IPS-NIHi11 (cell line): ENCODE measurements around the gene PPOX.

Source experiments
- DNase-seq: peaks from one replicate; pipeline ENCODE4 v3.0.0; 2012; ENCODE audit warnings: mixed read lengths, low spot score

PPOX gene

GRCh38 chr1:161176468-161177111, 10.4 kb downstream of the PPOX start:
- DNase-seq: peak; percentile 14

GRCh38 chr1:161177112-161177935, 11.1 kb downstream of the PPOX start, which contains the start of gene B4GALT3:
Gene B4GALT3 (minus strand): TSS chr1:161177507. CDS start chr1:161176060, 1,447 bp downstream.
- DNase-seq: peak; percentile 99

DNA sequence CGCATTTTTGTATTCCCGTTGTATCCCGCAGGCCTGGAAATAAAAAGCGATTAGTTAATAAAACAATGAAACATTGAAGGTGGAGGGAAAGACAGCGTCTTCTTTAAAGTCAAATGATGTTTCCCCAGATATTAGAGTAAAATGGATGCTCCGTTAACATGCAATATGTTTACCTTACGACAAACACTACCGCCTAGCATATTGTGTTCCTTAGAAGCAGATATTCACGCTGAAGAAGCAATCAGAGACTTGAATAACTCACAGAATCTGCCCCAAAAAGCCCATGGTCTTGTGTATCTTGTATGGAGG, 11.7 kb downstream of the PPOX start:
- no peak for DNase-seq

DNA sequence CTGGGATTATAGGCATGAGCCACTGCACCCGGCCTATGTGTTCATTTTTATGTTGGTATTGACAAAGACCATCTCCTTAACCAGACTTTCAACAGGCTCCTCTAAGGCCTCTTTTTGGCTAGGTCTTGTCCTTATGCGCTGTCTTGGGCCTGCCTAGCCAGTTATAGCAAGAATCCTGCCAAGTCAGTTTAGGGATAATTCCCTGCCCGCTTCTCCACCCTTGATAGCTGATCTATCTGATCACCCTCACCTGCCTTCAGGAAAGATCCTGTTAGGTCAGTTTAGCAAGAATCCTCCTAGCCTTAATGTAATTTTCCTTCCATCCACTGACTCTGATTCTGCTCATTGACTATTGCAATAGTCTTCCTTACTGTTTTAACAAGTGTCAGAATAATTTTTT, 13.5 kb downstream of the PPOX start:
- no peak for DNase-seq

GRCh38 chr1:161180639-161181038, 14.4 kb downstream of the PPOX start:
- DNase-seq: peak; percentile 26

DNA sequence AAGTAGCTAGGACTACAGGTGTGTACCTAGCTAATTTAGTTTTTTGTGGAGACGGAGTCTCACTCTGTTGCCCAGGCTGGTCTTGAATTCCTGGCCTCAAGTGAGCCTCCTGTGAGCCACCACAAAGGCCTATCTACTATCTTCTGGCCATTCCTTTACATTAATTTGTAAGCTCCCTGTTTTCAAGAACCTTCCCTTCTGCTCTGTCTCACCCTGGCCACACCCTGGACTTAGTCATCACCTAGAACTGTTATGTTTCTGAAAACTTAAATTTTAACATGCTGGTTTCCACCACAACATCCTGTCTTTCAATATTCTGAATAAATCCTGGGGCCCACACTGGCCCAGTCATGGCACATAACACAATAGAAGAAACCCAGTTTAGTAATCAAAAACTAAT, 16.0 kb downstream of the PPOX start:
- no peak for DNase-seq

- DNase-seq: peak; percentile 22
Observed at GRCh38 chr1:161185282-161185682, 19.1 kb downstream of the PPOX start.

- DNase-seq: no peak
Observed at GRCh38 chr1:161185732-161186311, 19.6 kb downstream of the PPOX start.

- no peak for DNase-seq
Observed at GRCh38 chr1:161187311-161187710, 21.1 kb downstream of the PPOX start.

GRCh38 chr1:161188381-161188780, 22.2 kb downstream of the PPOX start:
- DNase-seq: no peak

DNA sequence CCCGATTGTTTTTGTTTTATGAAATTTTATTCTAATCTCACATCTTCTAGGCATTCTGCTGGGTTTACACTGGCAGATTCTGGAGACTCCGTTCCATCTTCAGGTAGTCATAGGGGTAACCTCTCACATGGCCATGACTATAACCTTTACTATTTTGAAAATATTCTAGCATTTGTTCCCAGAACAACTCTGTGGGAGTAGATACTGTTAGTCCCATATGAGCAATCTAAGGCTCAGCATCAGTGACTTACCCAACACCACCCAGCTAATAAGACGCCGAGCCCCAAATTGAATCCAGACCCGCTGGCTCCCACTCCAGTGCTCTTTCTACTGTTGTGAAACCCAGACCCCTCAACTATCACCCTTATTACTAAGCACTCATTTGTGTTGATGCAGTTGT, 22.8 kb downstream of the PPOX start:
- no peak for DNase-seq

GRCh38 chr1:161190962-161191521, 24.8 kb downstream of the PPOX start:
- no peak for DNase-seq

GRCh38 chr1:161191971-161192370, 25.7 kb downstream of the PPOX start:
- DNase-seq: no peak

DNA sequence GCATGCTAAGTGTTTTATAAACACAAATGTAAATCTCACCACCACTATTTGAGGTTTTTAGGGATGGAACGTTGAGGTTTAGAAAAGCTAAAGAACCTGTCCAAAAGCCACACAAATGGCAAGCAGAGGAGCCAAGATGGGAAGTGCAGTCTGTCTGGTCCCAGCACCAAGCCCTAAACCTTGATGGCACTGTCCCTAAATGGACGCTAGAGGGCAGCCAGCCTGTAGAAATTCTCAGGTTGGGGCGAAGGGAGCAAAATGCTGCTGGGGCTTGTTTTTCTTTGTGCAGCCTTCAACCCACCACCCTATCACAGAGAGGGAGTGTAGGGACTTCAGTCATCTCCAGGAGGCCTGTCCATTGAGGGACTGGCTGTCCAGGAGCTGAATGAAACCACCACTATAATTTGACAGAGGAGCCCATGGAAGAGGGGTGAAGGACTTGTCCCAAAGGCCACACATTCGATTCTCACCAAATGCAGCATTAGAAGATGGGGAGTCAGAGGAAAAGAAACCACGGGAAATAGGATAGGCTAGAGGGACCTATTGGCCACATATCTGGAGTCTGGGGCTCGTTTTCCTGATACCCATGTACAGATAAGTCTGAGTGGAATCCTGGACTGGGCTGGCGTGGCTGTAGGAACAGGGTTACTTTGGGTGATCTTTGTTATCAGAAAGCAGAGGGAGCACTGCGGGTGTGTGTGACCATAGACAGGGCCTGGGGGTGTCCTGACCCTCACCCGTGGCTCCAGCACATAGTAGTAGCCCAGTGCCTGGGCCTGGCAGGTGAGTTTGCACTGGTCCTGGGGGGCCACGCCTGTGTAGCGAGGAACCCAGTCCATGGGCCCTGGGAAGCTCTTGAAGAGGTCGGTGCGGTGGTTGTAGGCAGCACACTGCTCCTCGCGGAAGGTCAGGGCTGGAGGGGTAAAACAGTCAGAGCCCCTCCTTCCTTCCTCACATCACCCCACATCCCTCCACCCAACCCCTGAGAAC, 26.5 kb downstream of the PPOX start:
- peak; percentile 84 for DNase-seq

- DNase-seq: no peak
Observed at GRCh38 chr1:161193561-161194235, 27.5 kb downstream of the PPOX start.

DNA sequence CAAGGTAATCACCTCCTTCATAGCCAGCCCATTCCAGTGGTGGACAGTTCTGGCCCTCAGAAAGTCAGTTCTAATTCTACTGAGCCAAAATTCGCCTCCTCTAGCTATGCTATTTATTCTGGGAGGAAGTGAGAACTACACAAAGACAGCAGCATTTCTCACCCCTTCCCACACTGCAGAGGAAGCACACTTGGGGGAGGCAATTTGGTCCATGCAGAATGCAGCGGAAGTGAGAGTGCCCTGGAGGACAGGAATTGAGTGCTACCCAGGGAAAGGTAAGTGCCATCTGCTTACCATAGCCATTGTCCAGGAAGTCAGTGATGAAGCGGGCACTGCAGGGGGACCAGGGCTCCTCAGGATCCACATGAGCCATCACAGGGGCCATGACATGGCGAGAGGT, 28.9 kb downstream of the PPOX start:
- DNase-seq: no peak

DNA sequence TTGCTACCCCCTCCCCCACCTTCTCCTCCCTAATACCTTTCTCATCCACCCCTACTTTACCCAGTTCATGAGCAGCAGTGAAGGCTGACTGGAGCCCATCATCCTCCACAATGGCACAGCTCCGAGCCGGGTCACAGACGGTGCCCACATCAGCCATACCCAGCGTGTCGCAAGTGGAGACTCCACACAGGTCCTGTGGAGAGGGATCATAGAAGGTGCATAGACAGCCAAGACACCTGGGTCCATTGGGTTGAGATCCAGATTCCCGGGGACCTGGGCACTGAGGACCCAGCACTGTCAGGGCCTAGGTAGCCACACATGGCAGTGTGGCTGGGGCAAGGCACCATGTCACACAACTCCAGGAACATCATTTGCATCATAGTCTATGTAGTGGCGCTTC, 29.9 kb downstream of the PPOX start:
- no peak for DNase-seq

DNA sequence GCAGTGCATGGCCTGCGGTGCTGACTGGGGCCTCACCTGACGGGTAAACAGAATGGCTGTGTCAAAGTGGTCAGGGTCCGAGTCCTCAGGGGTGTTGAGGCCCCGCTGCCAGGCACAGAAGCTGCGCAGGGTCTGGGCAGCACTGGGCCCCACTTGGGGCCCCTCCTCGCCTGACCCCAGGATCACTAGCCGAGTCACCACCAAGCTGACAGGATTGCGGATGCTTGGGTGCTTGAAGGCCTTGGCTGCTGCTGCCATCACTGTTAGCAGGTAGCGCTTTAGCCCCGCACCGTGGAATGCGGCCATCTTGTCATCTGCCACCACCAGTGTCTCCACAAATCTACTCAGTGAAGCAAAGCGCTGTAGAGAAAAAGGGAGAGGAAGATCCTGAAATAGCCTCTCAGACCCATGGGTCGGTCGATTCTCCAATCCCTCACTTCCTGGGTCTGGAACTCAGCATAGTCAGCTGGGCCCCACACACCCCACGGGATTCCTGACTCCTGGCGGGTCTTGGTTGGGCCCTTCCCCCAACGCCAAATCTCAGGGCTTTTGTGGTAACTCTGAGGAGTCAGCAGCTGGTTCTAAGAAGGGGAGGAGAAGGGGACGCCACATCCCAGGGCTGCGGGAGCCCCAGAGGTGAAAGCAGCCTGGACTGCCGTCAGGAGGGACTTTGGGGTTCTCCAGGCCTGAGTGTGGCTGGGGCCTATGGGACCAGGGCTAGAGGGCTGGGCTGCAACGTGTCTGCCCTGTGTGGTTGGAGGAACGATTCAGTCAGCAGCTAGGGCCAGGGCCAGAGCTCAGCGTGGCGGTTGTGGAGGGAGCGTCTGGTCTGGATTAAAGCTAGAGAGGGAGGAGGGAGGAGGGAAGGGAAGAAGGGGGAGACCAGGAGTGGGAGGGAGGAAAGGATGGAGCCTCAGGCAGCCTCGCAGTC, 30.6 kb downstream of the PPOX start:
- DNase-seq: no peak

DNA sequence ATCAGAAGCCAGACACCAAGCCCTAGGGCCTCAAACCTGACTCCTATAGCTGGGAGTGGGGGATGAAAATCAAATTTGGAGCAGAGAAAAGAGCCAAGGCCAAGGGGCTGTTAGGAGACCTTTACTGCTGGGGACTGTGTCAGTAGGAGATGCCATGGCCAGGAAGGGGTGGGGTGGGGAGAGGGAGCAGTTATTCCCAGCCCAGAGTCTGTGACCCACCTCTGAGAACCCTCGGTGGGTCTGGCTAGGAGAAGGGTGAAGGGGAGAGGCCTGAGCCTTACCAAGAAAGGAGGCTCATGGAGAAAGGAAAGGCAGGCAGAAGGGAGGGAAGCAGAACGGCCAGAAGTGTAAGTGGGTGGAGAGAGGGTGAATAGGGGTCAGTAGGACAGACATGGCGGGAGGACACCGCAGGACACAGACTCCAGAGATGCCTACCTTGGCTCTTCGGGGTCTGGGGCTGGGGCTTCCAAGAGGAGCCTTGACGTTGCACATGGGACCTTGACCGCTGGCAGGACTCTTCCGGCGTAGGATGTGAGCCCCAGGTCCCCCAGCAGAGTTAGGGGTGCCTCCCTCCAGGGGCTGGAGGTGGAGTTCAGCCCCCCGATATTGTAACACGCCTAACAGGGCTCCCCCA, 31.5 kb downstream of the PPOX start:
- no peak for DNase-seq
